MCF 10A (cell line): ENCODE measurements around the gene FARSB. TPM values are rescaled to one million over a fixed set of nuclear protein-coding genes. Genes with fewer than 3 reads are reported as not detected.
A peak's percentile ranks its signal among the peaks of the same experiment; 100 is the strongest.

Source experiments
- Bru-seq: library from RNA; stranded (reverse); fragments of 400-500 nt; gene quantifications from one replicate; lab custom pipeline; 2021; lab: Mats Ljungman, UMichigan
- BruChase-seq, 2 experiments: library from RNA; stranded (reverse); fragments of 400-500 nt; gene quantifications; one replicate each; lab custom pipeline; 2021; lab: Mats Ljungman, UMichigan
- BruUV-seq: library from RNA; stranded (reverse); fragments of 400-500 nt; replicated peaks from 2 replicates; lab custom pipeline; 2021; lab: Mats Ljungman, UMichigan
- CTCF ChIA-PET: fragments of 300-600 bp; sonication (Branson Sonifier 250); formaldehyde crosslinking; extraction: SDS; loops from one replicate; lab custom pipeline; 2021; ENCODE audit warnings: antibody characterized with exemption, inconsistent platforms; lab: Yijun Ruan, JAX
- POLR2A ChIA-PET: fragments of 300-600, 350-650 bp; sonication (Branson Sonifier 250); formaldehyde crosslinking; extraction: SDS; loops from one replicate; lab custom pipeline; 2020; ENCODE audit warnings: antibody characterized with exemption, inconsistent platforms; lab: Yijun Ruan, JAX
- DNase-seq: peaks from one replicate; pipeline ENCODE4 v3.0.0-alpha.2; 2018; ENCODE audit not compliant: unreplicated experiment
- H3K27ac Mint-ChIP-seq: one replicate; pipeline ENCODE4 v1.8.0; 2022; ENCODE audit warnings: mild to moderate bottlenecking, low read depth, mixed read lengths; ENCODE audit not compliant: unreplicated experiment
- H3K27me3 Mint-ChIP-seq: one replicate; pipeline ENCODE4 v1.8.0; 2022; ENCODE audit warnings: mixed read lengths; ENCODE audit not compliant: insufficient read depth, unreplicated experiment
- H3K36me3 Mint-ChIP-seq: one replicate; pipeline ENCODE4 v1.8.0; 2022; ENCODE audit warnings: mild to moderate bottlenecking, moderate library complexity, mixed read lengths; ENCODE audit not compliant: insufficient read depth, unreplicated experiment
- H3K4me1 Mint-ChIP-seq: one replicate; pipeline ENCODE4 v1.8.0; 2022; ENCODE audit warnings: mixed read lengths; ENCODE audit not compliant: insufficient read depth, unreplicated experiment
- H3K4me3 Mint-ChIP-seq: one replicate; pipeline ENCODE4 v1.8.0; 2022; ENCODE audit warnings: mild to moderate bottlenecking, moderate library complexity, mixed read lengths; ENCODE audit not compliant: unreplicated experiment
- H3K9me3 Mint-ChIP-seq: one replicate; pipeline ENCODE4 v1.8.0; 2022; ENCODE audit warnings: mixed read lengths; ENCODE audit not compliant: unreplicated experiment
- CTCF ChIP-seq: fragments of 200-600 bp; IDR thresholded peaks from one replicate; pipeline ENCODE4 v1.8.0; 2022; ENCODE audit warnings: antibody characterized with exemption, mild to moderate bottlenecking; ENCODE audit not compliant: unreplicated experiment
- intact Hi-C: fragments of 100-400 bp; cut with micrococcal nuclease; formaldehyde crosslinking; loops from 2 replicates; pipeline ENCODE4 v1.14.1; 2022
- long read RNA-seq: library from polyadenylated mRNA; stranded (forward); transcript quantifications from one replicate; pipeline ENCODE4 v2.0.0, GENCODE V29; 2022
- total RNA-seq: library from RNA; stranded (reverse); gene quantifications from 2 replicates; pipeline ENCODE4 v1.2.3, GENCODE V29; 2022

The FARSB gene
- total RNA-seq (44.8 and 70.3 TPM in 2 replicates), Bru-seq, nascent RNA (percentile 93 among the genes with signal in this experiment), BruChase-seq, experiment 1, labeled RNA remaining after a 6-hour chase (percentile 80 among the genes with signal in this experiment), BruChase-seq, experiment 2, labeled RNA remaining after a 2-hour chase (percentile 83 among the genes with signal in this experiment)
- long read RNA-seq, transcript FARSB-201 (17 exons, 3,369 nt): major isoform, 233 of 449 reads
- long read RNA-seq, partial matches to known transcripts: 20 of 449 reads
- long read RNA-seq, other reads (novel, unspliced or antisense): 196 of 449 reads

- Mint-ChIP-seq H3K36me3 (no peaks in the 10 kb centered on the region), H3K27me3 (no peaks in the 10 kb centered on the region), H3K9me3 (no peaks in the 10 kb centered on the region), H3K4me3 (peak within 1 kb of the TSS; percentile 99), H3K4me1 (peaks cover 21% of the 10 kb centered on the region), H3K27ac (peak within 1 kb of the TSS; percentile 99)
- intact Hi-C loops: no loop called here
- DNase-seq: peak; percentile 96
- ChIA-PET POLR2A (interaction anchor here (0.6 to 1.5 kb wide), 20 partner anchors 10 to 1152 kb away, joined by 3 to 6 read pairs (median 3); no protein-coding TSS in a partner anchor), CTCF (interaction anchor here (0.9 kb wide), 1 partner anchor 28 kb away, joined by 3 read pairs; no protein-coding TSS in a partner anchor)
- no TSS peak for BruUV-seq
- TF ChIP-seq CTCF: no peak
Measured at GRCh38 chr2:222655787-222656525, at the start of gene FARSB. TSS of gene FARSB (minus strand) at chr2:222656092. CDS start at chr2:222656073, 19 bp downstream.

GRCh38 chr2:222703886-222704285, 48.0 kb upstream of the FARSB start:
- H3K27ac Mint-ChIP-seq: no peak overlapping the region
- no peak for TF ChIP-seq CTCF
- no peaks in the 10 kb centered on the region for H3K36me3 Mint-ChIP-seq
- ChIA-PET CTCF (interaction anchor here (0.7 to 5.0 kb wide), 10 partner anchors 9 to 235 kb away, joined by 3 to 55 read pairs (median 3); no protein-coding TSS in a partner anchor), POLR2A (interaction anchor here (0.7 to 1.2 kb wide), 3 partner anchors 48 to 534 kb away, joined by 3 to 4 read pairs (median 3); partner anchors contain the start of gene FARSB)
- peaks cover 5% of the 10 kb centered on the region for H3K4me1 Mint-ChIP-seq
- no peaks in the 10 kb centered on the region for H3K9me3 Mint-ChIP-seq
- no peak for DNase-seq
- intact Hi-C loops: no loop called here
- H3K27me3 Mint-ChIP-seq: no peaks in the 10 kb centered on the region
- BruUV-seq: no TSS peak
- no peak overlapping the region for H3K4me3 Mint-ChIP-seq

- Mint-ChIP-seq H3K27me3 (no peaks in the 10 kb centered on the region), H3K4me3 (no peak overlapping the region), H3K4me1 (peaks cover 5% of the 10 kb centered on the region), H3K9me3 (no peaks in the 10 kb centered on the region), H3K27ac (no peak overlapping the region), H3K36me3 (no peaks in the 10 kb centered on the region)
- BruUV-seq: no TSS peak
- TF ChIP-seq CTCF: no peak
- POLR2A ChIA-PET: interaction anchor here (0.6 to 1.2 kb wide), 4 partner anchors 47 to 533 kb away, joined by 3 to 8 read pairs (median 4); partner anchors contain the start of gene FARSB
- CTCF ChIA-PET: interaction anchor here (0.7 to 5.0 kb wide), 8 partner anchors 8 to 236 kb away, joined by 3 to 55 read pairs (median 4); no protein-coding TSS in a partner anchor
- no peak for DNase-seq
- intact Hi-C loops: no loop called here
Measured at GRCh38 chr2:222703091-222703490, 47.2 kb upstream of the FARSB start.
